ENCODE measurements around the gene PTPRA. TPM values are rescaled to one million over a fixed set of nuclear protein-coding genes. Genes with fewer than 3 reads are reported as not detected.

Gene PTPRA
- total and polyA plus RNA-seq, 2 of the 8 experiments (the other 6 are each of a cell fraction or from before 2014, with no cell fraction given) = 47.7 to 51.3 TPM

DNA sequence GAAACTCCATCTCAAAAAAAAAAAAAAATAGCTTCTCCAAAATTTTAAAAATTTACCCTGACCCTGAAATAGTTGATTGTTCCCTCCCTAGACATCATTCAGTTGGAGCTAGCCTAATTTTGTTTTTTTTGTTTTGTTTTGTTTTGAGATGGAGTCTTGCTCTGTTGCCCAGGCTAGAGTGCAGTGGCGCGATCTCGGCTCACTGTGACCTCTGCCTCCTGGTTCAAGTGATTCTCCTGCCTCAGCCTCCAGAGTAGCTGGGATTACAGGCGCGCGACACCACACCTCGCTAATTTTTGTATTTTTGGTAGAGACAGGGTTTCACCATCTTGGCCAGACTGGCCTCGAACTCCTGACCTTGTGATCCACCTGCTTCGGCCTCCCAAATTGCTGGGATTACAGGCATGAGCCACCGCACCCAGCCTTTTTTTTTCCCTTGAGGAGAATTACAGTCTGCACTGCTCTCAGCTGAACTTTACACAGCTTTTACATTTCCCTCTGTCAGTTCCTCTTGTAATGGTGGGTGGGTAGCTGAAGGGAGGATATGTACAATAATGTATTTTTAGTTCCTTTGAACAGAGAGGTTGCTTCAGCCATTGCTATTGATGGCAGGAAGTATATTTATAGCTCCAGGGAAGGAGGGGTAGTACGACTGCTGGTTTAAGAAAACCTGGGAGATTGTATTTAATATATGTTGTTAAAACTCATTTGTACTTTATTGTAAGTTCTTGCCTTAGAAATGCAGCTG lies 27.7 kb downstream of the PTPRA start:
- Histone ChIP-seq H3K9me3 (ENCODE audit: insufficient read depth in 2 of 2, low read depth in 1 of 2, low read length in 1 of 2) (peaks cover 4 to 8% of the 10 kb centered on the region in 2 experiments), H3K14ac (ENCODE audit: insufficient read length) (no peak overlapping the region), H3K27me3 (replicated peaks in 1 of 4; ENCODE audit: control insufficient read depth in 3 of 4, extremely low read depth in 1 of 4, insufficient read depth in 3 of 4, low read length in 3 of 4) (no peaks in the 10 kb centered on the region), H3K23ac (ENCODE audit: insufficient read length) (no peak overlapping the region), H4K91ac (replicated peaks; ENCODE audit: insufficient read length, low read length) (no peak overlapping the region), H2BK120ac (replicated peaks; ENCODE audit: low read depth, low read length) (no peak overlapping the region), H3K23me2 (ENCODE audit: low read depth, low read length) (no peaks in the 10 kb centered on the region), H3K4me3 (ENCODE audit: extremely low read depth in 1 of 4, insufficient read depth in 2 of 4, low read depth in 3 of 4, low read length in 4 of 4) (no peak overlapping the region), H2BK5ac (ENCODE audit: low read depth, low read length) (no peak overlapping the region), H4K20me1 (replicated peaks in 1 of 2; ENCODE audit: control insufficient read depth in 1 of 2, insufficient read depth in 2 of 2, low read length in 2 of 2) (no peaks in the 10 kb centered on the region), H2AFZ (ENCODE audit: low read length) (no peak overlapping the region), H3K4me2 (ENCODE audit: insufficient read depth in 1 of 2, low read depth in 2 of 2, low read length in 2 of 2) (no peak overlapping the region), H3K36me3 (ENCODE audit: control insufficient read depth in 2 of 4, insufficient read depth in 4 of 4, low read length in 3 of 4) (no peaks in the 10 kb centered on the region; a peak in 1 of 8 replicates), H3K18ac (ENCODE audit: extremely low read depth, low read length) (no peak overlapping the region), H2BK20ac (ENCODE audit: low read length) (no peak overlapping the region), H4K8ac (ENCODE audit: extremely low read depth, insufficient read depth, low read length) (no peak overlapping the region), H3K79me1 (ENCODE audit: low read depth, low read length) (no peaks in the 10 kb centered on the region; the same call in 1 of the 2 replicates), H3K4ac (replicated peaks; ENCODE audit: insufficient read length, low read depth, low read length) (no peak overlapping the region), H3K27ac (ENCODE audit: low read depth, low read length) (no peak overlapping the region), H2BK15ac (ENCODE audit: low read length) (no peak overlapping the region), H4K5ac (ENCODE audit: insufficient read length, low read depth, low read length) (no peak overlapping the region), H3K56ac (replicated peaks; ENCODE audit: insufficient read length, low read depth, low read length) (no peak overlapping the region), H2BK12ac (ENCODE audit: low read depth, low read length) (no peak overlapping the region), H3K79me2 (ENCODE audit: control insufficient read depth in 1 of 2, insufficient read depth in 2 of 2, low read length in 2 of 2) (peaks cover 3 to 41% of the 10 kb centered on the region in 2 experiments; a peak in 3 of 4 replicates), H3K4me1 (replicated peaks in 1 of 4; ENCODE audit: control insufficient read depth in 3 of 4, insufficient read depth in 4 of 4, low read length in 3 of 4) (no peaks in the 10 kb centered on the region), H2AK5ac (ENCODE audit: low read depth, low read length) (no peak overlapping the region), H3K9ac (replicated peaks in 1 of 4; ENCODE audit: extremely low read depth in 1 of 4, low read depth in 3 of 4, low read length in 3 of 4) (no peak overlapping the region)
- WGBS, 2 experiments (ENCODE audit: extremely low coverage in 1 of 2, insufficient coverage in 1 of 2, insufficient read length in 1 of 2, insufficient replicate concordance in 2 of 2, low coverage in 1 of 2, low lambda C conversion rate in 2 of 2, missing lambda C conversion rate in 1 of 2) = 95% methylated on average over 11 of the region's 11 CpGs; no CpG with 5 or more reads in 1 of the 2 experiments
- ChIA-PET POLR2A (ENCODE audit: partially characterized antibody) (interaction anchor here (1.4 kb wide), 1 partner anchor 13 kb away, joined by 6 read pairs; no protein-coding TSS in a partner anchor), CTCF (ENCODE audit: partially characterized antibody) (interaction anchor here (0.6 to 1.1 kb wide), 3 partner anchors 12 to 103 kb away, joined by 3 to 4 read pairs (median 4); no protein-coding TSS in a partner anchor)
- no peak for FAIRE-seq
- DNase-seq (ENCODE audit: low read depth in 1 of 2, low spot score in 2 of 2) = no peak
- no peak for TF ChIP-seq SUZ12 (IDR thresholded peaks at IDR 0.05; ENCODE audit: low read length)
- TF ChIP-seq BRCA1 (IDR thresholded peaks at IDR 0.05; ENCODE audit: low read depth, low read length) = no peak
- no peak for TF ChIP-seq POU5F1 (IDR thresholded peaks at IDR 0.05; ENCODE audit: low read depth, low read length)
